A549 (cell line): Measurements from ENCODE around the gene ETV1. TPM values are rescaled to one million over a fixed set of nuclear protein-coding genes. Genes with fewer than 3 reads are reported as not detected.

Source experiments
- ATAC-seq, 2 experiments: fragments of 200-7000 bp in 1 of 2; fragments of >200 bp in 1 of 2; cut with Nextera tagmentation in 1 of 2; cut with Tn5 transposase in 1 of 2; 3 replicates each; pipeline versions ENCODE4 v1.8.0 to v1.9.1; 2018 to 2020; ENCODE audit warnings: mild to moderate bottlenecking in 1 of 2, moderate library complexity in 1 of 2
- CTCF ChIA-PET: fragments of 300-600 bp; sonication (Branson Sonifier 250); formaldehyde crosslinking; extraction: SDS; loops from one replicate; lab custom pipeline; 2021; ENCODE audit warnings: antibody characterized with exemption, inconsistent platforms; lab: Yijun Ruan, JAX
- POLR2A ChIA-PET: fragments of 350-600 bp; formaldehyde crosslinking; extraction: SDS; loops from one replicate; lab custom pipeline; 2021; ENCODE audit warnings: antibody characterized with exemption, inconsistent platforms; lab: Yijun Ruan, JAX
- DNase-seq, 2 experiments: peaks; one replicate each; pipeline versions ENCODE4 v3.0.0 to v3.0.0-alpha.2; 2011 to 2016; ENCODE audit warnings: low read depth in 1 of 2, low spot score in 1 of 2
- FAIRE-seq: peaks from 2 replicates; lab custom pipeline; 2011; peaks lifted over from hg19 to GRCh38; lab: Jason Lieb, UNC
- H3K27ac ChIP-seq, 2 experiments: fragments of >200 bp; sonication (Bioruptor Twin); formaldehyde crosslinking; 3 replicates each; pipeline ENCODE4 v1.5.1; 2016 to 2017
- H3K4me1 ChIP-seq: fragments of >200 bp; sonication (Bioruptor Twin); formaldehyde crosslinking; 3 replicates; pipeline ENCODE4 v1.6.1; 2016
- H3K4me2 ChIP-seq: fragments of >200 bp; sonication (Bioruptor Twin); formaldehyde crosslinking; 3 replicates; pipeline ENCODE4 v1.6.1; 2016
- H3K4me3 ChIP-seq: fragments of >200 bp; sonication (Bioruptor Twin); formaldehyde crosslinking; 3 replicates; pipeline ENCODE4 v1.5.1; 2016
- H3K9me3 ChIP-seq: fragments of >200 bp; sonication (Bioruptor Twin); formaldehyde crosslinking; 3 replicates; pipeline ENCODE4 v1.6.1; 2016
- ATOH8 ChIP-seq: fragments of 250-450 bp; sonication (Bioruptor Pico); IDR thresholded peaks from 2 replicates; pipeline ENCODE4 v1.5.0; 2020; ENCODE audit warnings: low read depth, mild to moderate bottlenecking, moderate library complexity
- BCL3 ChIP-seq: fragments of >200 bp; sonication (Bioruptor Twin); formaldehyde crosslinking; IDR thresholded peaks from 3 replicates; pipeline ENCODE4 v1.6.1; 2016
- CBX2 ChIP-seq: fragments of 200-600 bp; sonication (generic); IDR thresholded peaks from 2 replicates; pipeline ENCODE4 v1.6.1; 2016; ENCODE audit warnings: low read depth, mild to moderate bottlenecking, borderline replicate concordance
- CBX8 ChIP-seq: fragments of 200-600 bp; sonication (generic); IDR thresholded peaks from 2 replicates; pipeline ENCODE4 v1.6.1; 2016
- CTCF ChIP-seq: fragments of >200 bp; sonication (Bioruptor Twin); formaldehyde crosslinking; IDR thresholded peaks from 3 replicates; pipeline ENCODE4 v1.5.1; 2016
- EHF ChIP-seq: fragments of 250-450 bp; sonication (Bioruptor Pico); IDR thresholded peaks from 2 replicates; pipeline ENCODE4 v1.5.0; 2020; ENCODE audit warnings: mild to moderate bottlenecking
- EP300 ChIP-seq, 2 experiments: fragments of >200 bp; sonication (Bioruptor Twin); formaldehyde crosslinking; IDR thresholded peaks; 2 replicates in 1 of 2; 3 replicates in 1 of 2; pipeline ENCODE4 v1.6.1; 2016 to 2017
- ESRRA ChIP-seq: fragments of 150-350 bp; IDR thresholded peaks from 2 replicates; pipeline ENCODE4 v1.6.1; 2014; ENCODE audit warnings: mild to moderate bottlenecking, low read length, borderline replicate concordance
- FOXS1 ChIP-seq: fragments of 250-450 bp; sonication (Bioruptor Pico); IDR thresholded peaks from 2 replicates; pipeline ENCODE4 v1.5.0; 2020; ENCODE audit warnings: mild to moderate bottlenecking, moderate library complexity
- HDAC2 ChIP-seq: fragments of 200-600 bp; sonication (generic); IDR thresholded peaks from 2 replicates; pipeline ENCODE4 v1.6.1; 2016
- HOXA7 ChIP-seq: fragments of 250-450 bp; sonication (Bioruptor Pico); IDR thresholded peaks from 2 replicates; pipeline ENCODE4 v1.5.0; 2020; ENCODE audit warnings: mild to moderate bottlenecking, moderate library complexity
- JUN ChIP-seq, 2 experiments: fragments of >200 bp; sonication (Bioruptor Twin); formaldehyde crosslinking; IDR thresholded peaks; 2 replicates in 1 of 2; 3 replicates in 1 of 2; pipeline ENCODE4 v1.6.1; 2016 to 2017
- KDM1A ChIP-seq: fragments of 200-600 bp; sonication (generic); IDR thresholded peaks from 2 replicates; pipeline ENCODE4 v1.6.1; 2016; ENCODE audit warnings: low read depth, mild to moderate bottlenecking
- MAX ChIP-seq: IDR thresholded peaks from 2 replicates; pipeline ENCODE4 v1.6.1; 2012
- MAZ ChIP-seq: fragments of 150-350 bp; IDR thresholded peaks from 2 replicates; pipeline ENCODE4 v1.6.1; 2014; ENCODE audit warnings: antibody characterized with exemption, low read depth, low read length, borderline replicate concordance
- MYC ChIP-seq: IDR thresholded peaks from 2 replicates; pipeline ENCODE4 v1.6.1; 2012; ENCODE audit warnings: mild to moderate bottlenecking, inconsistent platforms, low read length, improper control_type of control experiment, borderline replicate concordance
- NPAS2 ChIP-seq: fragments of 250-450 bp; sonication (Bioruptor Pico); IDR thresholded peaks from 2 replicates; pipeline ENCODE4 v1.8.0; 2022; ENCODE audit warnings: mild to moderate bottlenecking, moderate library complexity, borderline replicate concordance
- PBX3 ChIP-seq: IDR thresholded peaks from 2 replicates; pipeline ENCODE4 v1.6.1; 2012
- REST ChIP-seq: fragments of 200-600 bp; sonication (generic); IDR thresholded peaks from 2 replicates; pipeline ENCODE4 v1.6.1; 2016; ENCODE audit warnings: antibody characterized with exemption, mild to moderate bottlenecking, moderate library complexity
- SMC3 ChIP-seq: fragments of >200 bp; sonication (Bioruptor Twin); formaldehyde crosslinking; IDR thresholded peaks from 3 replicates; pipeline ENCODE4 v1.6.1; 2018; ENCODE audit warnings: inconsistent platforms
- ZC3H11A ChIP-seq: fragments of 450-650 bp; IDR thresholded peaks from 2 replicates; pipeline ENCODE4 v1.6.1; 2014; ENCODE audit warnings: antibody characterized with exemption, mild to moderate bottlenecking
- WGBS: methylation state at CpG from one replicate; pipeline ENCODE4 v1.1.6; 2017; ENCODE audit errors: missing lambda C conversion rate; 5-methylcytosine and 5-hydroxymethylcytosine counted together
- polyA plus RNA-seq, 4 experiments: library from polyadenylated mRNA; depleted of rRNA in 3 of 4; stranded (reverse); fragments of >200 nt; fragmentation: RNase III in 1 of 4; extraction: RNeasy Plus Mini Kit Qiagen cat#74134 plus additional on column Dnase treatment in 1 of 4; gene quantifications; 2 replicates in 3 of 4; 3 replicates in 1 of 4; pipeline ENCODE4 v1.2.3, GENCODE V29; 2011 to 2017

Gene ETV1
- polyA plus RNA-seq, 2 of the 4 experiments (the other 2 are of a cell fraction) = 1.3 to 6.2 TPM

GRCh38 chr7:13980474-13980873 is 9.0 kb downstream of the ETV1 start (continued):
- TF ChIP-seq KDM1A (no peak), ATOH8 (CRISPR knock-in tag) (no peak), MYC (no peak), CBX8 (no peak), SMC3 (no peak)
- TF ChIP-seq, all 56 proteins: peak for 0

- 59% methylated on average over 5 of the region's 5 CpGs for WGBS
- no peak for TF ChIP-seq EP300 (IDR thresholded peaks at IDR 0.05)
- TF ChIP-seq BCL3 = no peak
- no peak for TF ChIP-seq CBX2
- TF ChIP-seq NPAS2 = no peak
- TF ChIP-seq ESRRA = no peak
- no peak for TF ChIP-seq PBX3
- TF ChIP-seq REST = no peak
- TF ChIP-seq HOXA7 (CRISPR knock-in tag) = no peak
- CTCF ChIA-PET = no interaction called here
- Histone ChIP-seq H3K9me3 (no peaks in the 10 kb centered on the region), H3K27ac (no peak overlapping the region), H3K4me1 (peaks cover 18% of the 10 kb centered on the region), H3K4me2 (peak overlapping the region; percentile 66), H3K4me3 (no peak overlapping the region)
- DNase-seq (no peak), FAIRE-seq (no peak), ATAC-seq (no peak)
- POLR2A ChIA-PET = no interaction called here
Observed at GRCh38 chr7:13979671-13980435, 9.6 kb downstream of the ETV1 start.

- WGBS = 59% methylated on average over 4 of the region's 4 CpGs
- Histone ChIP-seq H3K4me1 (peaks cover 18% of the 10 kb centered on the region), H3K4me2 (no peak overlapping the region), H3K4me3 (no peak overlapping the region), H3K27ac (no peak overlapping the region), H3K9me3 (no peaks in the 10 kb centered on the region)
- no peak for FAIRE-seq
- ChIA-PET POLR2A (no interaction called here), CTCF (no interaction called here)
- ATAC-seq = no peak
- DNase-seq = no peak
- TF ChIP-seq JUN (IDR thresholded peaks at IDR 0.05) (no peak), MAX (no peak), KDM1A (no peak), EHF (CRISPR knock-in tag) (no peak), MAZ (no peak), ZC3H11A (no peak), HDAC2 (no peak), CBX8 (no peak), CTCF (no peak), HOXA7 (CRISPR knock-in tag) (no peak), FOXS1 (CRISPR knock-in tag) (no peak)
Observed at GRCh38 chr7:13976594-13976993, 12.9 kb downstream of the ETV1 start.
